CD4-positive, alpha-beta T cell treated with Interferon alpha-2 for 1 hour (primary cell): Measurements from ENCODE around the gene VPS33B.
A peak's percentile ranks its signal among the peaks of the same experiment; 100 is the strongest.
"Not testable (repeated sequence)": the region's sequence is repeated elsewhere in the genome, so short reads cannot be mapped to it uniquely, and the experiment has no call there.

Source experiments
- DNase-seq, 2 donors: peaks; one replicate each; pipeline ENCODE4 v3.0.0-alpha.2; 2020 to 2022

VPS33B gene

GRCh38 chr15:91022075-91022831, at the start of gene VPS33B:
VPS33B (minus strand) TSS chr15:91022594; CDS start chr15:91022249, 345 bp downstream.
- peak; percentile 77 to 88 for DNase-seq

- no peak for DNase-seq
Measured at GRCh38 chr15:91072161-91072560, 49.8 kb upstream of the VPS33B start.

DNA sequence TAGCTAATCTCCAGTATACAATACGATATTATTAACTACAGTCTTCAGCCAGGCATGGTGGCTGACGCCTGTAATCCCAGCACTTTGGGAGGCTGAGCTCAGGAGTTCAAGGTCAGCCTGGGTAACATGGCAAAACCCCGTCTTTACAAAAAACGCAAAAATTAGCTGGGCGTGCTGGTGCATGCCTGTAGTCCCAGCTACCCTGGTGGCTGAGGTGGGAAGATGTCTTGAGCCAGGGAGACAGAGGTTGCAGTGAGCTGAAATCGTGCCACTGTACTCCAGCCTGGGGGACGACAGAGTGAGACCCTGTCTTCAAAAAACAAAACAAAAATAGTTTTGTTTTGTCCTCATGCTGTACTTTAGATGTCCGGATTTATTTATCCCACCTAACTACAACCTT, 48.5 kb upstream of the VPS33B start:
- no peak for DNase-seq

- no peak for DNase-seq
Measured at GRCh38 chr15:91068966-91069365, 46.6 kb upstream of the VPS33B start.

DNA sequence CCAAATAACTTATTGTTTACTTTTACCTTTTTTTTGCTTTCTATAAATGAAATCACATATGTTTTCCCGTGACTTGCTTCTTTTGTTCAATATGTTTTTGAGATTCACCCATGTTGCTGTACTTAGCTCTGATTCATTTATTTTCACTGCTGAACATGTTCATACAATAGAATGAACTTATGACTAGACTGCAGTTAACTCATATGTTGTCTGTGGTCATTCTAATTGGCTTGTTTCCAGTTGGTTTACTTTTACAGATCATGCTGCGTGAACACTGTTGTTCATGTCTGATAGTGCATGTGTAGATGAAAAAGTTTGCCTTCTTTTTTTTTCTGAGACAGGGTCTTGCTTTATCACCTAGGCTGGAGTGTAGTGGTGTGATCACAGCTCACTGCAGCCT, 46.0 kb upstream of the VPS33B start:
- no peak for DNase-seq

- DNase-seq: no peak
Measured at GRCh38 chr15:91067036-91067435, 44.6 kb upstream of the VPS33B start.

- DNase-seq: no peak
Measured at GRCh38 chr15:91065505-91065904, 43.1 kb upstream of the VPS33B start.

GRCh38 chr15:91061997-91062396, 39.6 kb upstream of the VPS33B start:
- no peak for DNase-seq

- DNase-seq: no peak
Measured at GRCh38 chr15:91061230-91061629, 38.8 kb upstream of the VPS33B start.

- peak; percentile 12 to 45 for DNase-seq
Measured at GRCh38 chr15:91055548-91056331, 33.3 kb upstream of the VPS33B start.

DNA sequence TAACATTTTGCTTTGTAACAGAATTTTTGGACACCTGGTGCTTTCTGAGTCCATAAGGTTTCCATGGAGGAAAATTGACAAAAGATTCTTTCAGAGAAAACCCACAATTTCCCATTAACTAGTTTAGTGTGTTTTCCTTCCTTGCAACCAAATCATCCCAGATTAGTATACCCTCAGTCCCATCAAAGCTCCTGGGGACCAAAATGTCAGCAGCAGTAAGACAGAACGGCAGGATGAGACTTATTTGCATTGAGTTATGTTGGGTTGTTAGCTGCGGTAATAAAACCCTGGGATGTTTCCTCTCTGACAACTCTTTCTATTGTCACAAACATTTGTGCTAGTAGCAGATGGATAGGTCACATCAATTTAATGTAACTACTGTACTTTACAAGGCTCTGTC, 32.4 kb upstream of the VPS33B start:
- DNase-seq: no peak

GRCh38 chr15:91051248-91051647, 28.9 kb upstream of the VPS33B start:
- DNase-seq: no peak

DNA sequence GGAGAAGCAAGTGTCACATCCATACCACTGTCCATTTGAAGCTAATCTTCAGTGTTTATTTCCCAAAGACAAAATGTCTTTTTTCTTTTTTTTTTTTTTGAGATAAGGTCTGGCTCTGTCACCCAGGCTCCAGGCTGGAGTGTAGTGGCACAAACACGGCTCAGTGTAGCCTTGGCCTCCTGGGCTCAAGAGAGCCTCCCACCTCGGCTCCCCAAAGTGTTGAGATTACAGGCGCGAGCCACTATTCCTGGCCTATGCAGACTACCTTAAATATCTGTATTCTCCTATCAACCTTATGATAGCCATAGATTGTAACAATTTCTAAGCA, 27.7 kb upstream of the VPS33B start:
- DNase-seq: no peak

DNA sequence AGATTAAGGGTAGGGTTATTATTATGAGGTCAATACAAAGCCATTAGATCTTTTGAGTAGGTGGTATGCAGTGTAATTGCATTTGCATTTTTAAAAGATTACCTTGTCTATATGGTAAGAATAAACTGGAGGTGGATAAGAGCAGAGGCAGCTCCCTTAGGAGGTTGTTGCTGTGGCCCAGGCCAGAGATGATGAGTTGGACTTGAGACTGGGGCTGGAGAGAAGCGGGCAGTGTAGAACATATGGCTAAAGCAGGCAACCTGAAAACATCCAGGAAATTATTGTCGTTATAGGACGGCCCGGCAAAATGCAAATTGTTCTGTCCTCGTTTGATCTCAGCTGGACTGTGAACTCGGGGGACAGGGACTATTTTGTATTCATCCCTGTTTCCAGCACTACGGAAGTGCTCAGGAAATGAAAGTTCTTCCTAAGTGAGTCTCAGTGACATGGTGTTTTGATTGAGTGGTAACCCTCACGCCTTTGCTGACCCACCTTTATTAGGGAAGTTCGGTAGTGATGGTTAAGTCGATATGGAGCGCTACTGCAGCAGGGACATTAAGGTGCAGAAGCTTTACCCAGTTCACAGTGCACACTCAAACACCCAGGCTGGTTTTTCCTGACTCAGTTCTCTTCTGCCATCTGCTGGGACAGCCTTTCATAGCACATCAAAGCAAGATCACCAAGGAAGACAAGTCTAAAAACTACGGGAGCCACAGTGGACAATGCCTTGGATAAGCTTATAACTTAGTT, 27.2 kb upstream of the VPS33B start:
- peak; percentile 57 to 76 for DNase-seq

- peak in 1 of 2 donors; percentile 34 for DNase-seq
Measured at GRCh38 chr15:91047545-91048199, 25.3 kb upstream of the VPS33B start.

DNA sequence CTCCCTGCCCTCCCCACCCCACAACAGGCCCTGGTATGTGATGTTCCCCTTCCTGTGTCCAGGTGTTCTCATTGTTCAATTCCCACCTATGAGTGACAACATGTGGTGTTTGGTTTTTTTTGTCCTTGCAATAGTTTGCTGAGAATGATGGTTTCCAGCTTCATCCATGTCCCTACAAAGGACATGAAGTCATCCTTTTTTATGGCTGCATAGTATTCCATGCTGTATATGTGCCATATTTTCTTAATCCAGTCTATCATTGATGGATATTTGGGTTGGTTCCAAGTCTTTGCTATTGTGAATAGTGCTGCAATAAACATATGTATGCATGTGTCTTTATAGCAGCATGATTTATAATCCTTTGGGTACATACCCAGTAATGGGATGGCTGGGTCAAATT, 23.7 kb upstream of the VPS33B start:
- DNase-seq: not testable (repeated sequence)

DNA sequence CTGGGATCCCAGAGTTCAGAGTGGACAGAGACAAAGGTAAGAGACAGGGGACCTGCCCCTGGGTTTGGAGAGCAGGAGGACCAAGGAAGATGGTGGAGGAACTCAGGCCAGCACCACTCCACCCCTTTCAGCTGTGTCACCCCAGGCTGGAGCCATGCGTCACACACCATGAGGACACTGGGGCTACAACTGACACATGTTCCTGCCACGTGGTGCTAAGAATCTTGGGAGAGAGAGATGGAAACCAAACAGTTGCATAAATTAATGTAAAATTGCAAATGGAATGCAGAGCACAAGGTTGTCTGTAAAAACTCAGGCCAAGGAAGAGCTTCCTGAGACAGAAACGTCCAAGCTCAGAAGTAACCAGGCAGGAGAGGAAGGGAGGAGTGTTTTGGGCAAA, 22.7 kb upstream of the VPS33B start:
- DNase-seq: no peak

DNA sequence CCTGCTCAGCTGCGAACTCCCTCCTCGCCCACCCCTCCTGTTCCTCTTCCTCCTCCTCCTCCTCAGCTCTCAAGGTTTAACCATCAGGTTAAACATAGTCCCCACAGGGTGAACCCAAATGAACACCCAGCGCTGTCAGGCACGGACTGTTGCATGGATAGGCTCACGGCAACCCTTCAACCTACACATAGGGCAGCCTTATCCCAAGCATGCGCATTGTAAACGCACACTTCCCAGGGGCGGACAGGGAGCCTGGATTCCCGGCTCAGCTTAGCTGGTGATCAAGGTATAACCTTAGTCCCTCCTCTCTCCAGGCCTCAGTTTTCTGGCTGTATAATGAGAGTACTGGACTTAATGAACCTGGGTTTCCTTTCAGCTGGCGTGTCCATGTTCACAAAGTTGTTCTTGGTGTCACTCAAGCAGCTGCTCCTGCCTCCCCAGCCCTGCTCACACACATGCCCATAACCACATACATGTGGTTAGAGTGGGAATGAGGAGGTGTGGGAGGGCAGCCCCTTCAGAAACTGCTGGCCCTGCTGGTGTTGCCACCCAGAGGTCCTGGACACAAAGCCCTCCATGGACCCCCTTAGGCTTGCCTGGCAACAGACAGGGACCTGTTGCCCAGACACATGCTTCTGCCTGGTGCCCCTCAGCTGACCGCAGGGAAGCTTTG, 20.9 kb upstream of the VPS33B start:
- DNase-seq: no peak

DNA sequence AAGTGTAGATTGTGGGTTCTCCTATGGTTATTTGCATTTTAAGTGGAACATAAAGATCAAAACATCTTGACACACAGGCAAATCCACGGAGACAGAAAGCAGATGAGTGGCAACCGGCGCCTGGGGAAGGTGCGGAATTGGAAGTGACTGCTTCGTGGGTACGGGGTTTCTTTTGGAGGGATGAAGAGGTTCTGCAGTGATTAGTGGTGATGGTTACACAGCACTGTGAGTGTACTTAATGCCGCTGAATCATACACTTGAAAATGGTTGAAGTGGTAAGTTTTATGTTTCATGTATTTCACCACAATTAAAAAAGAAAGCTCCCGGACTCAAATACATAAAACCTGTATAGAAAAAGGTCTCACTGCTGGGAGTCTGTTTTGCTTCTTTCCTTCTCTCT, 18.5 kb upstream of the VPS33B start:
- DNase-seq: no peak

DNA sequence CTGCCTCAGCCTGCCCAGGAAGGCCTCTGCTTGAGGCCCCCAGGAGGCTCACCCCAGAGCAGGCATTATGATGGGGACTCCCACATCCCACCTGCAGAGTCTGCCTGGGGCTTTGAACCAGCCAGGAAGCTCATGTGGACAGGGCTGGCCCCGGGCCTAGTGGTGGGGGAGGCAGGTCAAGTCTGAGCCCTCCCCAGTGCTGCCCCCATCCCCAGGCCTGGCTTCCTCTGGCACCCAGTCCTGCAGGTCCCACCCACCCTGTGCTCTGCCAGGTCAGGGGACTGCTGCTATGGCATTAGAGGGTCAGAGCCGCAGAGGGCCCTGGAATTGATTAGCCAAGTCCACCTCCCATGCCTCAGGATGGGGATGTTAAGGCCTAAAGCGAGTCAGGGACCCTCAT, 17.6 kb upstream of the VPS33B start:
- no peak for DNase-seq

DNA sequence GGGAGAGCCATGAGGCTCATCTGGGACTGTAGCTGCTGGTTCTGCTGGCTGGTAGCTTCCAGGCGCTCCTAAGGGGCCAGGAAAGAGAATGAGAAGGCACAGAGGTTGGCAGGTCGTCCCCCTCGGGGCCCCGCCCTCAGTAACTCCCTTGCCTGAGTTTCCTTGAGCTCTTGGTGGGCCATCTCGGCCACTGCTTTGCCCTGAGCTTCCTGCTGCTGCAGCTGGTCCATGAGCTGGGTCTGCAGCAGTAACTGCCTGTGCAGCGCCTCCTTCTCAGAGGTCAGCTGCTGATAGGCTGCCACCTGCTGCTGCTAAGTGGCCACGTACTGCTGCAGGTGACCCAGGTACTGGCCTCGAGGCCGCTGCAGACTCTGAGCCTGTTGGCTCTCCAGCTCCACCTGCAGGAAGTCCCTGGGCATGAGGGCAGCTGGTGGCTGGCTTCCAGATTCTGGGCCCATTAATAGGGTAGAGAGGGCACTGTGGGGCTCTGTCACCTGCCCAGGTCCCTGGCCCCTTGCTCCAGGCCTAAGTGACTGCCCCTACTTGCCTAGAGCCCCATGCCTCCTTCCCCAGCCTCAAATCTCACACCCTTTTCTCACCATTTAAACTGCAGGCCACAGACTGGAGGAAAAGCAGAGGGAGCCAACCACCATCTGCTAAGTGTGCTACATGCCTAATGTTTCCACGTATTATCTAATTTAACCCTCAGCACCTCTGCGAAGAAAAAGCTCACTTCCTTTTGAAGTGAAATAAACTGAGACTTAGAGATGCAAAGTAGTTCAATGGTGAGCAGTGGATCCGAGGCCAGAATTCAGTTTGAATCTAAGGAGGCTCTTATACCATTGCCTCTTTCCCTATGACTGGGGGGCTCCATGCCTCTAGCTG, 10.8 kb upstream of the VPS33B start:
- DNase-seq: peak; percentile 54 to 65

DNA sequence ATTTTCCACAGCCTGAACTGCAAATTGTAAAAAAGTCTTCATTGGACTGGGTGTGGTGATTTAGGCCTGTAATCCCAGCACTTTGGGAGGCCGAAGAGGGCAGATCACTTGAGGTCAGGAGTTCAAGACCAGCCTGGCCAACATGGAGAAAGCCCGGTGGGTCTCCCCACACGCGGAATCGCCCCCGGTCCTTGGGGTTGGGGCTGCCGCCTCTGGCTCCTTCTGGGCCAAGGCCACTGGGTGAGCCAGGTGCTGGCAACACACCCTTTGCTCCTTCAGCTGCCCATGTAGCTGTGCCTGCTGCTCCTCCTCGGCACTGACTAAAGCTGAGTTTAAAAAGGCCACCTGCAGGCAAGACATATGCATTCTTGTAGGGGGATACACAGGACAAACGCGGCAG, 9.4 kb upstream of the VPS33B start:
- no peak for DNase-seq
